Endothelial cell of umbilical vein (primary cell): ENCODE results near the gene NECTIN4.

Source experiments
- CTCF ChIP-seq, 2 donors: IDR thresholded peaks; 1 replicate in 1 of 2; 2 replicates in 1 of 2; pipeline ENCODE4 v1.5.1; 2011; ENCODE audit warnings: low read length in 2 of 2, mild to moderate bottlenecking in 2 of 2, moderate library complexity in 2 of 2, control low read depth in 1 of 2, inconsistent platforms in 1 of 2, low read depth in 1 of 2; ENCODE audit not compliant: insufficient read depth in 1 of 2; ENCODE audit errors: extremely low read depth in 1 of 2
- EZH2 ChIP-seq: IDR thresholded peaks from 2 replicates; pipeline ENCODE4 v1.6.1; 2012; ENCODE audit warnings: borderline replicate concordance, low read depth, mild to moderate bottlenecking, moderate library complexity, low read length, inconsistent platforms; ENCODE audit not compliant: severe bottlenecking
- POLR2A ChIP-seq: IDR thresholded peaks from 2 replicates; pipeline ENCODE4 v1.6.1; 2012; ENCODE audit warnings: low read depth, mild to moderate bottlenecking, control low read depth, low read length

- TF ChIP-seq POLR2A, result no peak
- no peak for TF ChIP-seq CTCF (IDR thresholded peaks at IDR 0.05; ENCODE audit: extremely low read depth in 1 of 2, insufficient read depth in 1 of 2, low read depth in 1 of 2, low read length in 2 of 2)
- TF ChIP-seq EZH2, result no peak
Observed at GRCh38 chr1:161052899-161053298, 36.5 kb downstream of the NECTIN4 start.
